Spleen (tissue), 7 donors: ENCODE measurements around the gene RPS6KA2.

ENCODE experiments used
- POLR2AphosphoS5 ChIP-seq, 3 donors: sonication (generic); formaldehyde crosslinking; IDR thresholded peaks; one replicate each; pipeline ENCODE4 v1.5.1; 2017; ENCODE audit warnings: antibody characterized with exemption in 3 of 3
- TF ChIP-seq, protein P1 (sequence below), 11 experiments: fragments of 200-600 bp in 7 of 11; fragments of 450-650 bp in 4 of 11; sonication (generic) in 4 of 11; IDR thresholded peaks in 8 of 11; conservative IDR thresholded peaks in 3 of 11; 1 replicate in 7 of 11; 2 replicates in 4 of 11; pipeline versions ENCODE4 v1.4.0 to v1.8.0; 2016 to 2021; ENCODE audit warnings: antibody characterized with exemption in 11 of 11, inconsistent platforms in 4 of 11, mild to moderate bottlenecking in 1 of 11
- donor health status: DM: no; HTN: no; CAD: no; lungs with moderate emphysema.
- donor health status: DM: no; HTN: no; CAD: no.
- donor health status: DM: no; HTN: no; CAD: no.

DNA sequence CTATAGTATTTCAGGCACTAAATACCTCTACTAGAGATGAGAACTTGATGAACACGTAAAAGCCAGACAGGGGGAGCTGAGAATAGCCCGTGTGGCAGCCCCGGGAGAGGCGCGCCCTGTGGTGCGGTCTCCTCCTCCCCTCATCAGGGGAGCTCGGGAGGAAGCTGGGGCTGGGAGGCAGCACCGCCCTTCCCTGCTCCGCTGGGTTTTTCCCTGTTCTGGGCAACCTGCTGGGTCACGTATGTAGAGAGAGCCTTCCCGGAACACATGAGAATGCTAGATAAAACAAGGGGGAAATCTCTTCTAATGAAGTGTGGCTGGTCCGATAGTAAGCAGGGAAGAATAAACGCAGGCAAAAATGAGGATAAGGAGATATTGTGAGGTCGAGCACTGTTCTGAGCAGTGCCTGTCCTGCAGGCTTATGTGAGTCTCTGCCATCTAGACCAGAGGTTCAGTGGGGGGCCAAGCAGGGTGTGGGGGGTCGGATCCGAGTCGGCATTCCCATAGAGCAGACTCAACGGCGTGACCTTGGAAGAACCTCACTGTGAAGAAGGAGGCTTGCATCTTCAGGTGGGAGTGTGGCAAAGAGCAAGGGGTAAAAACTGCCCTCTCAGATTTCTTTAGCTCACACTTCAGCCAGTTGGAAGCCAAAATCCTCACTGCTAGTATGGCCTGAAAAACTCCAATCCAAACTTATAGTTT is 13.4 kb upstream of the RPS6KA2 start:
- TF ChIP-seq, protein P1, sequence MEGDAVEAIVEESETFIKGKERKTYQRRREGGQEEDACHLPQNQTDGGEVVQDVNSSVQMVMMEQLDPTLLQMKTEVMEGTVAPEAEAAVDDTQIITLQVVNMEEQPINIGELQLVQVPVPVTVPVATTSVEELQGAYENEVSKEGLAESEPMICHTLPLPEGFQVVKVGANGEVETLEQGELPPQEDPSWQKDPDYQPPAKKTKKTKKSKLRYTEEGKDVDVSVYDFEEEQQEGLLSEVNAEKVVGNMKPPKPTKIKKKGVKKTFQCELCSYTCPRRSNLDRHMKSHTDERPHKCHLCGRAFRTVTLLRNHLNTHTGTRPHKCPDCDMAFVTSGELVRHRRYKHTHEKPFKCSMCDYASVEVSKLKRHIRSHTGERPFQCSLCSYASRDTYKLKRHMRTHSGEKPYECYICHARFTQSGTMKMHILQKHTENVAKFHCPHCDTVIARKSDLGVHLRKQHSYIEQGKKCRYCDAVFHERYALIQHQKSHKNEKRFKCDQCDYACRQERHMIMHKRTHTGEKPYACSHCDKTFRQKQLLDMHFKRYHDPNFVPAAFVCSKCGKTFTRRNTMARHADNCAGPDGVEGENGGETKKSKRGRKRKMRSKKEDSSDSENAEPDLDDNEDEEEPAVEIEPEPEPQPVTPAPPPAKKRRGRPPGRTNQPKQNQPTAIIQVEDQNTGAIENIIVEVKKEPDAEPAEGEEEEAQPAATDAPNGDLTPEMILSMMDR (IDR thresholded peaks at IDR 0.05 in 8 of 11, conservative IDR thresholded peaks at IDR 0.05 in 3 of 11): no peak
- TF ChIP-seq POLR2AphosphoS5 (IDR thresholded peaks at IDR 0.05): peak; percentile 54 to 78 (median 74)
